Mesendoderm (in vitro differentiated cells): ENCODE data around the gene INTS6. TPM values are rescaled to one million over a fixed set of nuclear protein-coding genes. Genes with fewer than 3 reads are reported as not detected.

Experiments used
- small RNA-seq: library from polyadenylated mRNA; stranded (forward); fragments of <200 nt; extraction: miRNeasy Mini kit (QIAGEN cat#:217004); gene quantifications from one replicate; pipeline ENCODE3, GENCODE V24; 2013; ENCODE audit not compliant: insufficient read depth

The INTS6 gene

Small RNA genes within 50 kb of the gene (small RNA-seq; reads per million reads assigned to genes)
- gene MIR5693 (not detected), gene RN7SL320P (not detected), gene SNRPGP11 (not detected)
